Liver (tissue), 9 donors: ENCODE data around the gene ARMC2. TPM values are rescaled to one million over a fixed set of nuclear protein-coding genes. Genes with fewer than 3 reads are reported as not detected.

Source experiments
- DNase-seq: peaks from one replicate; pipeline ENCODE4 v3.0.0-alpha.2; 2017; ENCODE audit warnings: low spot score
- H3K27ac ChIP-seq, 2 donors: one replicate each; pipeline ENCODE4 v1.7.0; 2013; ENCODE audit warnings: inconsistent platforms in 2 of 2, low read length in 2 of 2, control low read depth in 1 of 2, low read depth in 1 of 2, mild to moderate bottlenecking in 1 of 2
- H3K27me3 ChIP-seq, 4 donors: one replicate each; pipeline versions ENCODE4 v1.6.1 to v1.7.0; 2013; ENCODE audit warnings: low read length in 3 of 4, inconsistent platforms in 1 of 4, mild to moderate bottlenecking in 1 of 4, moderate library complexity in 1 of 4; ENCODE audit not compliant: control insufficient read depth in 4 of 4, insufficient read depth in 4 of 4
- H3K36me3 ChIP-seq, 4 donors: one replicate each; pipeline versions ENCODE4 v1.6.1 to v1.7.0; 2013; ENCODE audit warnings: low read length in 3 of 4, mild to moderate bottlenecking in 3 of 4, low read depth in 1 of 4, moderate library complexity in 1 of 4; ENCODE audit not compliant: control insufficient read depth in 4 of 4, insufficient read depth in 3 of 4
- H3K4me1 ChIP-seq, 4 donors: one replicate each; pipeline versions ENCODE4 v1.6.1 to v1.7.0; 2013; ENCODE audit warnings: low read length in 3 of 4, mild to moderate bottlenecking in 3 of 4, moderate library complexity in 1 of 4; ENCODE audit not compliant: control insufficient read depth in 4 of 4, insufficient read depth in 4 of 4
- H3K4me3 ChIP-seq, 3 donors: one replicate each; pipeline versions ENCODE4 v1.6.1 to v1.7.0; 2013; ENCODE audit warnings: low read length in 3 of 3, control low read depth in 1 of 3, low read depth in 1 of 3, mild to moderate bottlenecking in 1 of 3
- H3K9ac ChIP-seq, 2 donors: one replicate each; pipeline ENCODE4 v1.7.0; 2013; ENCODE audit warnings: low read length in 2 of 2, mild to moderate bottlenecking in 2 of 2, moderate library complexity in 2 of 2, control low read depth in 1 of 2, low read depth in 1 of 2
- H3K9me3 ChIP-seq, 4 donors: one replicate each; pipeline versions ENCODE4 v1.6.1 to v1.7.0; 2013; ENCODE audit warnings: low read length in 3 of 4; ENCODE audit not compliant: control insufficient read depth in 4 of 4
- CTCF ChIP-seq: fragments of 150-350 bp; IDR thresholded peaks from 2 replicates; pipeline ENCODE4 v1.5.1; 2017; ENCODE audit warnings: improper control_type of control experiment, low read depth, low read length; ENCODE audit not compliant: missing input control
- EGR1 ChIP-seq, 2 donors: IDR thresholded peaks; 2 replicates each; pipeline ENCODE4 v1.6.1; 2016 to 2018; ENCODE audit warnings: antibody characterized with exemption in 2 of 2, low read depth in 2 of 2
- FOXA1 ChIP-seq: IDR thresholded peaks from 2 replicates; pipeline ENCODE4 v1.6.1; 2016; ENCODE audit warnings: antibody characterized with exemption
- FOXA2 ChIP-seq: IDR thresholded peaks from 2 replicates; pipeline ENCODE4 v1.6.1; 2016; ENCODE audit warnings: antibody characterized with exemption
- GABPA ChIP-seq, 2 donors: IDR thresholded peaks in 1 of 2; conservative IDR thresholded peaks in 1 of 2; 2 replicates each; pipeline ENCODE4 v1.6.1; 2016; ENCODE audit warnings: antibody characterized with exemption in 2 of 2, mild to moderate bottlenecking in 1 of 2, moderate library complexity in 1 of 2
- HNF4A ChIP-seq, 2 donors: conservative IDR thresholded peaks; 2 replicates each; pipeline ENCODE4 v1.6.1; 2016; ENCODE audit warnings: antibody characterized with exemption in 2 of 2, mild to moderate bottlenecking in 2 of 2
- HNF4G ChIP-seq: IDR thresholded peaks from 2 replicates; pipeline ENCODE4 v1.6.1; 2016; ENCODE audit warnings: antibody characterized with exemption
- JUND ChIP-seq, 2 donors: IDR thresholded peaks; 2 replicates each; pipeline ENCODE4 v1.6.1; 2016; ENCODE audit warnings: antibody characterized with exemption in 2 of 2
- MAX ChIP-seq: IDR thresholded peaks from 2 replicates; pipeline ENCODE4 v1.6.1; 2016; ENCODE audit warnings: antibody characterized with exemption
- NR2F2 ChIP-seq: IDR thresholded peaks from 2 replicates; pipeline ENCODE4 v1.6.1; 2016; ENCODE audit warnings: antibody characterized with exemption
- RAD21 ChIP-seq, 2 donors: IDR thresholded peaks; 2 replicates each; pipeline ENCODE4 v1.6.1; 2016; ENCODE audit warnings: antibody characterized with exemption in 2 of 2, mild to moderate bottlenecking in 2 of 2
- REST ChIP-seq: IDR thresholded peaks from 2 replicates; pipeline ENCODE4 v1.6.1; 2016; ENCODE audit warnings: antibody characterized with exemption, mild to moderate bottlenecking
- RXRA ChIP-seq, 2 donors: IDR thresholded peaks; 2 replicates each; pipeline ENCODE4 v1.6.1; 2017 to 2018; ENCODE audit warnings: antibody characterized with exemption in 2 of 2, mild to moderate bottlenecking in 1 of 2
- SP1 ChIP-seq: IDR thresholded peaks from 2 replicates; pipeline ENCODE4 v1.6.1; 2018; ENCODE audit warnings: antibody characterized with exemption, mild to moderate bottlenecking
- TAF1 ChIP-seq: conservative IDR thresholded peaks from 2 replicates; pipeline ENCODE4 v1.6.1; 2016; ENCODE audit warnings: antibody characterized with exemption, mild to moderate bottlenecking
- ZBTB33 ChIP-seq: IDR thresholded peaks from 2 replicates; pipeline ENCODE4 v1.6.1; 2016; ENCODE audit warnings: antibody characterized with exemption
- WGBS: extraction: QIAGEN DNeasy Blood & Tissue Kit; methylation state at CpG from one replicate; pipeline ENCODE4 v1.1.7; 2013; 5-methylcytosine and 5-hydroxymethylcytosine counted together
- polyA plus RNA-seq, 2 donors: library from polyadenylated mRNA; stranded (reverse) in 1 of 2; unstranded in 1 of 2; fragments of 200-250 nt in 1 of 2; fragments of >200 nt in 1 of 2; fragmentation: Nextera tagmentation in 1 of 2; extraction: Ambion mirVana in 1 of 2; gene quantifications; one replicate each; pipeline versions ENCODE4 v1.2.1 to v1.2.3, GENCODE V29; 2013 to 2015
- total RNA-seq, 2 donors: library from RNA; depleted of rRNA; stranded (reverse); fragments of >200 nt; gene quantifications; one replicate each; pipeline ENCODE4 v1.2.3, GENCODE V29; 2014
- donor health status: healthy.
- donor health status: healthy.
- donor health status: healthy.
- donor health status: healthy.
- donor health status: healthy.

ARMC2 gene
- 1 to 10 TPM in 1 of 2 donors, under 1 TPM in 1; 0.51 to 1.5 TPM for total RNA-seq
- polyA plus RNA-seq = under 1 TPM; 0.24 to 0.94 TPM

DNA sequence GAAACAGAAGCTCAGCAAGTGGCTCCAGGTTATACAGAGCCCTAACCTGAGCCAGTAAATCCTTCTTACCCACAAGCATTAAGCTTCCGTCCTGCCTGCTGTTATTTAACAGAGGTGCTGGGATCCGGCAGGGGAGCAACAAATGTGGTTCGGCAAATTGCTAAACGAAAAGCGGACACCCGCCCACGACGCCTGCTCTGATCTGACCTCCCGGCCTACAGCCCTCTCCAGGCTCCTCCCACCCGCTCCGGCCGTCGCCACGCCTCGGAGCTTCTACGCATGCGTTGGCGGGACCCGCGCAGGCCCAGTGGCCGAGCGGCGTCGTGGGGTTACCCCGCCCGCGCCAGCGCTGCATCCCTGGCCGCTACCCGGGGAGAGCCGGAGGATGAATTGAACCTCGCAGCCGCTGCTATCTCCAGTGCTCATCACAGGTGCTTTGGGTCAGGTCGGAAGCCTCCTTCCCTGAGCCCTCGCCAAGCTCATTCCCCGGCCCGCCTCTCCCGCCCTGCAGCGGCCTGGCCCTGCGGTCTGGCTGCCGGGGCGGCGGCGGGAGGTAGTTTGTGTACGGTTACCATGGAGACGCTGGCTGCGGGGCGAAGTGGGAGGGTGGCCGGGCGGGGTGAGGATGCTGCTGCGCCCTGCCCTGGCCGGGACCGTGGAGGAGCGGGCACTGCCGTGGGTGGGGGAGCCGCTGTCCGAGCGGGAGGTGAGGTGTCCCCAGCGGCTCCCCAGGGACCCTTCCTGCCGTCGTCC lies at the start of gene ARMC2:
Gene ARMC2 (plus strand): TSS at position 307 of the 753 bp plus-strand sequence. CDS start 5,846 bp downstream, outside the sequence.
- under 1% methylated on average over 61 of the region's 61 CpGs for WGBS
- peak within 1 kb of the TSS; percentile 36 to 62 for H3K9ac ChIP-seq
- peak within 1 kb of the TSS; percentile 54 to 68 for H3K27ac ChIP-seq
- no peaks in the 10 kb centered on the region for H3K27me3 ChIP-seq
- H3K4me1 ChIP-seq = peaks cover 5 to 24% (median 12%) of the 10 kb centered on the region in 4 donors
- TF ChIP-seq CTCF = no peak
- no peak for TF ChIP-seq TAF1
- TF ChIP-seq FOXA1 = no peak
- peak; percentile 78 for TF ChIP-seq NR2F2
- peak; percentile 31 to 40 for TF ChIP-seq RAD21 (IDR thresholded peaks at IDR 0.05)
- TF ChIP-seq EGR1 (IDR thresholded peaks at IDR 0.05; ENCODE audit: low read depth in 2 of 2) = peak in 1 of 2 donors; percentile 54
- TF ChIP-seq SP1 = peak; percentile 38
- peak; percentile 46 to 62 for TF ChIP-seq RXRA (IDR thresholded peaks at IDR 0.05)
- TF ChIP-seq GABPA (IDR thresholded peaks at IDR 0.05 in 1 of 2, conservative IDR thresholded peaks at IDR 0.05 in 1 of 2) = no peak
- peak within 1 kb of the TSS; percentile 67 to 89 (median 70) for H3K4me3 ChIP-seq
- no peaks in the 10 kb centered on the region for H3K36me3 ChIP-seq
- DNase-seq = peak; percentile 98
- H3K9me3 ChIP-seq = no peaks in the 10 kb centered on the region

- Histone ChIP-seq H3K27ac (no peak overlapping the region), H3K9ac (no peak overlapping the region), H3K27me3 (no peaks in the 10 kb centered on the region), H3K4me1 (peaks cover 15 to 43% (median 38%) of the 10 kb centered on the region in 4 donors), H3K9me3 (no peaks in the 10 kb centered on the region), H3K36me3 (no peaks in the 10 kb centered on the region), H3K4me3 (no peak overlapping the region)
- peak in 1 of 2 donors; percentile 28 for TF ChIP-seq RAD21 (IDR thresholded peaks at IDR 0.05)
- TF ChIP-seq NR2F2 = peak; percentile 9
- no peak for TF ChIP-seq RXRA (IDR thresholded peaks at IDR 0.05)
- 74% methylated on average over 18 of the region's 18 CpGs for whole genome bisulfite sequencing
- DNase-seq = no peak
Measured at GRCh38 chr6:108798670-108799353, 49.4 kb upstream of the ARMC2 start.

DNA sequence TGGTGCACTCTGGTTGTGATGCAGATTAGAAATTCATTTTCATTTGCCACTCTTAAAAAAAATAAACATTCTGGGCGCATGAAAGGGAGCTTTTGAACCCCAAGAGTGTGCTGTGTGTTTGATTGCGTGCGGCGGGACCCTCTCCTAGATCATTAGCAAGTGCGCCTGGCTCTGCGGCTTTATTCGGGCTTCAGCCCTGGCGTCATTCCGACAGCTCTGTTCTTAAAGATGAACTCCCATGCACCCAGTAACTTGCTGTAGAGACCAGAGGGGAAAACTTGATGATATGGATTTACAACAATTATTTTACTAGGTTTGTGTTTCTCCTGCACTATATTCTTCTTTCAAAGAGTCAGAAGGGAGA lies 48.9 kb upstream of the ARMC2 start:
- no peaks in the 10 kb centered on the region for H3K9me3 ChIP-seq
- WGBS = 98% methylated on average over 9 of the region's 9 CpGs
- no peak for DNase-seq
- H3K4me3 ChIP-seq = no peak overlapping the region
- H3K27me3 ChIP-seq = no peaks in the 10 kb centered on the region
- no peaks in the 10 kb centered on the region for H3K36me3 ChIP-seq
- H3K9ac ChIP-seq = no peak overlapping the region
- peaks cover 11 to 39% (median 33%) of the 10 kb centered on the region in 4 donors for H3K4me1 ChIP-seq
- H3K27ac ChIP-seq = no peak overlapping the region
- no peak for TF ChIP-seq FOXA2
- TF ChIP-seq NR2F2 = no peak
- TF ChIP-seq RAD21 (IDR thresholded peaks at IDR 0.05) = no peak
- no peak for TF ChIP-seq JUND (IDR thresholded peaks at IDR 0.05)
- no peak for TF ChIP-seq EGR1 (IDR thresholded peaks at IDR 0.05; ENCODE audit: low read depth in 2 of 2)
- TF ChIP-seq FOXA1 = no peak
- no peak for TF ChIP-seq GABPA (IDR thresholded peaks at IDR 0.05 in 1 of 2, conservative IDR thresholded peaks at IDR 0.05 in 1 of 2)
- no peak for TF ChIP-seq REST
- no peak for TF ChIP-seq ZBTB33
- TF ChIP-seq MAX = no peak
- TF ChIP-seq HNF4G = no peak
- TF ChIP-seq SP1 = no peak
- no peak for TF ChIP-seq HNF4A (conservative IDR thresholded peaks at IDR 0.05)
- no peak for TF ChIP-seq TAF1
